ENCODE results near the gene ABCC1.
A peak's percentile ranks its signal among the peaks of the same experiment; 100 is the strongest.

Gene ABCC1

GRCh38 chr16:15949210-15950160, at the start of gene ABCC1:
ABCC1 (plus strand) TSS chr16:15949616; CDS start chr16:15949752, 136 bp downstream.
- no peak within 1 kb of the TSS for H2AFZ ChIP-seq (ENCODE audit: low read length)
- peak within 1 kb of the TSS; percentile 75 for H3K4me2 ChIP-seq (ENCODE audit: low read length)
- peaks cover 35% of the 10 kb centered on the region for H3K4me1 ChIP-seq (ENCODE audit: insufficient read depth, low read length, severe bottlenecking)
- peak within 1 kb of the TSS; percentile 79 for H3K27ac ChIP-seq (ENCODE audit: low read depth, low read length, poor library complexity, severe bottlenecking)
- H3K9ac ChIP-seq (ENCODE audit: low read length): peak within 1 kb of the TSS; percentile 95
- TF ChIP-seq EZH2 (IDR thresholded peaks at IDR 0.05; ENCODE audit: borderline replicate concordance, low read length) (no peak), CTCF (IDR thresholded peaks at IDR 0.05; ENCODE audit: low read length) (peak; percentile 42; the same call in 1 of the 2 replicates)
- no peaks in the 10 kb centered on the region for H3F3A ChIP-seq (ENCODE audit: insufficient read depth, low read length)
- H3K9me3 ChIP-seq (ENCODE audit: low read length): no peaks in the 10 kb centered on the region
- peak within 1 kb of the TSS; percentile 80 for H3K4me3 ChIP-seq (ENCODE audit: low read depth, low read length, poor library complexity, severe bottlenecking)
- H3K9me2 ChIP-seq (ENCODE audit: low read depth, low read length): no peaks in the 10 kb centered on the region
- H3K27me3 ChIP-seq (ENCODE audit: insufficient read depth, low read length): no peaks in the 10 kb centered on the region
- H4K20me1 ChIP-seq (ENCODE audit: insufficient read depth, low read length): no peaks in the 10 kb centered on the region
- H3K36me3 ChIP-seq (ENCODE audit: insufficient read depth, low read length): no peaks in the 10 kb centered on the region
- H3K79me2 ChIP-seq (ENCODE audit: insufficient read depth, low read length): peaks cover 48% of the 10 kb centered on the region

- no peak for TF ChIP-seq CTCF (IDR thresholded peaks at IDR 0.05; ENCODE audit: low read length)
- Histone ChIP-seq H3K4me2 (ENCODE audit: low read length) (no peak overlapping the region), H4K20me1 (ENCODE audit: insufficient read depth, low read length) (no peaks in the 10 kb centered on the region), H3K4me3 (ENCODE audit: low read depth, low read length, poor library complexity, severe bottlenecking) (no peak overlapping the region), H3K9ac (ENCODE audit: low read length) (no peak overlapping the region), H2AFZ (ENCODE audit: low read length) (no peak overlapping the region), H3K9me2 (ENCODE audit: low read depth, low read length) (no peaks in the 10 kb centered on the region), H3F3A (ENCODE audit: insufficient read depth, low read length) (no peaks in the 10 kb centered on the region), H3K27me3 (ENCODE audit: insufficient read depth, low read length) (no peaks in the 10 kb centered on the region), H3K9me3 (ENCODE audit: low read length) (no peaks in the 10 kb centered on the region), H3K4me1 (ENCODE audit: insufficient read depth, low read length, severe bottlenecking) (peaks cover 22% of the 10 kb centered on the region), H3K79me2 (ENCODE audit: insufficient read depth, low read length) (no peaks in the 10 kb centered on the region), H3K36me3 (ENCODE audit: insufficient read depth, low read length) (no peaks in the 10 kb centered on the region), H3K27ac (ENCODE audit: low read depth, low read length, poor library complexity, severe bottlenecking) (no peak overlapping the region)
Measured at GRCh38 chr16:15900357-15900756, 49.1 kb upstream of the ABCC1 start.

GRCh38 chr16:15900901-15901500, 48.4 kb upstream of the ABCC1 start:
- Histone ChIP-seq H3K27ac (ENCODE audit: low read depth, low read length, poor library complexity, severe bottlenecking) (no peak overlapping the region), H3K4me2 (ENCODE audit: low read length) (no peak overlapping the region), H3F3A (ENCODE audit: insufficient read depth, low read length) (no peaks in the 10 kb centered on the region), H3K4me3 (ENCODE audit: low read depth, low read length, poor library complexity, severe bottlenecking) (no peak overlapping the region), H3K36me3 (ENCODE audit: insufficient read depth, low read length) (no peaks in the 10 kb centered on the region), H3K27me3 (ENCODE audit: insufficient read depth, low read length) (no peaks in the 10 kb centered on the region), H2AFZ (ENCODE audit: low read length) (peak overlapping the region; percentile 83; the same call in 1 of the 2 replicates), H3K4me1 (ENCODE audit: insufficient read depth, low read length, severe bottlenecking) (peaks cover 22% of the 10 kb centered on the region), H3K9ac (ENCODE audit: low read length) (no peak overlapping the region), H3K79me2 (ENCODE audit: insufficient read depth, low read length) (no peaks in the 10 kb centered on the region), H3K9me3 (ENCODE audit: low read length) (no peaks in the 10 kb centered on the region), H3K9me2 (ENCODE audit: low read depth, low read length) (no peaks in the 10 kb centered on the region), H4K20me1 (ENCODE audit: insufficient read depth, low read length) (no peaks in the 10 kb centered on the region)
- TF ChIP-seq CTCF (IDR thresholded peaks at IDR 0.05; ENCODE audit: low read length): no peak
- no peak for TF ChIP-seq EZH2 (IDR thresholded peaks at IDR 0.05; ENCODE audit: borderline replicate concordance, low read length)
